Hindlimb muscle (tissue), 1 donor: ENCODE results near the gene CREB3. TPM values are rescaled to one million over a fixed set of nuclear protein-coding genes. Genes with fewer than 3 reads are reported as not detected.

Experiments used
- DNase-seq: peaks from one replicate; pipeline ENCODE4 v3.0.0-alpha.2; 2013
- polyA plus RNA-seq: library from polyadenylated mRNA; unstranded; fragments of 120-200 nt; gene quantifications from one replicate; pipeline ENCODE4 v1.2.1, GENCODE V29; 2013; ENCODE audit not compliant: insufficient read length

Gene CREB3
- polyA plus RNA-seq, 1 donor = 25.6 TPM

DNA sequence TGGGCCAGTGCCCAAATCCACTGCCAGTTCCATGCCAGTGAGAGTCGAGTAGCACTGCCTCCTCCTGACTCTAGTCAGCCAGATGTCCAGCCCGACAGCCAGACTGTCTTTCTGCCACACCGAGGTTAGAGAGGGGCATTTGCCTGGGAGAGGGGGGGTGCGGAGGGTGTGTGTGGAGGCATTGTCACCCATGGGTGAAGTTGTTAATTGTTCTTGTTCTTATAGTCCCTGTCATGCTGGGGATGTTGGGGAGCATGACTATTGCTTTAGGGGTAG, 17.7 kb downstream of the CREB3 start:
- no peak for DNase-seq

DNA sequence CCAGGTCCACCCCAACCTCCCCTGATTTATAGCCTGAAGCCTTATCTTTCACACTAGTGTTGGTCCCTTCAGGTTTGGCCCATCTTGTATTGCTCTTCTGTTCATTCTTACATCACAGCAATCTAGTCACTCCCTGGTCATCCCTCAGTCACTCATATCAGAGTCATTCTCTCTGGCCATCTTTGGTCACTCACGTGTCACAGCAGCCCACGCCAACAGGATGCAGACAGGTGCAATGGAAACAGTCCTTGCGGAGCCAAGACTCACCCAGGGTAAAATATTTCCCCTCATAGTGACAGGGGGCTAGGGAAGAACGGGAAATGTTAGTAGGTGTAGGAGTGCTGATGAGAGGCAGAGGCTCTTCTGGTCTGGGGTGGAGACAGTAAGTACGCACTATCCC, 21.0 kb downstream of the CREB3 start:
- DNase-seq = no peak

DNA sequence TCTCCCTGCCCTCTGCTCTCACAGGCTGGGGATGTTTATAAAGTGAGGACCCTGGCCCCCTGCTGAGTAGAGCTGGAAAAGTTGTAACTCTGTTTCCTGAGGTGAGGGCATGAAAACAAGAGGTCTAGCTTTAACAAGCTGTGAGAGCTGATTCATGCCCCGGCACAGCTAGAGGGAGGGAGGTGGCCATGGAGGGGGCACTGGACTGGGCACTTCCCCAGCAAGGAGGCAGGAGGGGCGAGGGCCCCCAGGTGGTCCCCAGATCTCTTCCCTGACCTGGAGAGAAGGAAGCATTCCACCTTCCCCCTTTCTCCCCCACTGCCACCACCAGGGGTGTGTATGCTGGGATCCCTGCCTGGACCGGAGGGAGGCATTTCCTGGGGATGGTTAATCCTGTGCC, 21.8 kb downstream of the CREB3 start, which contains the start of gene MSMP:
Gene MSMP, minus strand, starts transcription at position 13 of the 400 bp plus-strand sequence. CDS start 147 bp downstream, outside the sequence.
- DNase-seq = no peak

DNA sequence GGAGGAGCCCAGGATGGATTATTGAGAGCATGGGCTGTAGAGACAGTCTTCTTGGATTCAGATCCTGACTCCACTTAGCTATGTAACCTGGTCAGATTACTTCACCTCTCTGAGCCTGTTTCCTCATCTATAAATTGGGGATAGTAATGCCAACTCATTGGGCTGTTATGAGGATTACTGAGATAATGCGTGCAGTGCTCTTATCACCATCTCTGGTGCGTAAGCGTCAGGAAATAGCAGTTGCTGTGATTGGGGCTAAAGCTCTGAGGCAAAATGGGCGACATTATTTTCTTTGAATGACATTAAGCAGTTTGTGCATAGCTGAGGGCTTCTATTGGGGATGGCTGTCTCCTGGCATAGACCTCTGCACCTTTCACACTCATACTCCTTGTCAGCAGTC, 22.6 kb downstream of the CREB3 start:
- no peak for DNase-seq

DNA sequence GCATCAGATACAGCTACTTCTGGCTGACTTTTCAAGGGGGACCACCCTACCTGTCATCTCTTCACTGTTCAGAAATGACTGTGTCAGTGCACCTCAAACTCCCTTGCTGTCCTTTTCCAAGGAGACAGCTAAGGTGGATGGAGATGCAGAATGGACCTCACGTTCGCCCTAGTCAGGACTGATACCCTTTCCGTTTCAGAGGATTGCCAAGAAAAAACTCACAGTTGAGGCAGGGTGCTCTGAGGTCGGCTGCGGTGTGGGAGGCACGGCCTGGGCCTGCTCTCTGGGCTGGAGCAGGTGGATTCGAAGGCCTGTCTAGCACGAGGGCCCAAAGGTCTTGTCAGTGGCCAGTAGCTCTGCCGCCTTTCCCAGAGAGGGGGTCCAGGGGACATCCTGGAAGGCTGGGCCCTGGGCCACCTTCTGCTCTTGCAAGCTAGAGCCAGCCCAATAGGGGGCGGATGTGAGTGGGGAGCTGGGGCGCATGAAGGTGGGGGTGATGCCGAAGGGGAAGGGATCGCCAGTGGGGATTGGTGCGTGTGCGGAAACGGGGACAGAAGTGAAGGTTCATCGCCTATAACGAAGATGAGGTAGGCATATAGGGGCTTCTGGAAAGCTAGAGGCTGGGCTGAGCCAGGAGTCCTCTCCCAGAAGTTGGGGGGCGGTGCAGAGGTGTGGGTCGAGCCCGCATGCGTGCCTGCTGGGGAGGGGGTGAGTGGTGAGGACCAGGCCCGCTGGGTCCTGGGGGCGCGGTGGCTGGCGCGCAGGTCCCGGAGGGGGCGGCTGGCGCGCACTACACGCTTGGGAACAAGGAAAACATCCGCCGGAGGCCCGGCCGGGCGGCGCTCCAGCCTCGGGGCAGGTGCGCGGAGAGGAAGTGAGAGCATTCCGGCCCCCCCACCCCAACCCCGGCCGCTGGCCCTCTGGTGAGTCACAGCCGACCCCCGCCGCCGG, 24.1 kb downstream of the CREB3 start:
- peak; percentile 67 for DNase-seq

DNA sequence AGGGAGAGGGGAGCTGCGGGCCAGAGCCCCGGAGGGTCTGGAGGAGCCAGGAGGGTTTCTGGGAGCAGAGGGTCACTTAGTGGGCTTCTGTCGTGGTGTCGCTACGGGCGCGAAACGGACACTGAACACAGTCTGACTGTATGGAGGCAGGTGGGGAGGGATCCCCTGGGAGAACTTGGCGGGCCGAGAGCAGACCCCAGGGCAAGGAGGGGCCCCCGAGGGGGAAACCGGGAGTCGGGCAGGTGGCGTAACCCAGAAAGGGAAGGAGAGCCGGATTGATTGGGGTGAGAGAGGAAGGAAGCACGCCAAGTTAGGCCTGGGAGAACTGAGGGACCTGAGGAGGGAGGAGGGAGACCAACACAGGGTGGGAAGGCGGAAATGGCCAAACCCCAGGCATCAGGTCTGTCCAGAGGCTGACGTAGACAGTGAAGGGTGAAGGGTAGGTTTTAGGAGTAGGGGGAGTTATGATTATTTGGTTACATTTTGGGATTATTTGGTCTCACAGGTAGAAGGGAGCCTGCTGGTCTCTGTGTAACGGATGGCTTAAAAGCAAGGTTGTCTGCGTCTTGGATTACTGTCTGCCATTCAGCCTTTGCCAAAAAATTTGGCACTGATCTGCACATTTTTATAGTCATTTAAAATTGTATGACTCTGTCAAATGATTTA, 24.9 kb downstream of the CREB3 start:
- DNase-seq = no peak

DNA sequence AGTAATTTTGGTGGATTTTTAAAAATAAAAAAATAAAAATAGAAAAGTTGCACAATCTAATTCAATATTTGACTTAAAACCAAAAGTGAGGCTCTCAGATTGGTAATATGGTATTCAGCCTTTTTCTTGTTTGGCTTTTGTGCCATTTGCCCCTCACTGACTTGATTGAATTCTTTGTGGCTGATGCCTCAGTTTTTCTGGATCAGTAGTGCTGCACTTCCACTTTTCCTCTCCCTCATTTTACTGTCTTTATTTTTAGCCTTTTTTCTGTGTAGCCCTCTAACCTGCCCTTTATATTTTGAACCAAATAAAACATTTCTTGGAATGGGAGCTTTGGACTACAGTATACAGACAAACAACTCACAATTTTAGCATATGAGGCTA, 25.4 kb downstream of the CREB3 start:
- no peak for DNase-seq

DNA sequence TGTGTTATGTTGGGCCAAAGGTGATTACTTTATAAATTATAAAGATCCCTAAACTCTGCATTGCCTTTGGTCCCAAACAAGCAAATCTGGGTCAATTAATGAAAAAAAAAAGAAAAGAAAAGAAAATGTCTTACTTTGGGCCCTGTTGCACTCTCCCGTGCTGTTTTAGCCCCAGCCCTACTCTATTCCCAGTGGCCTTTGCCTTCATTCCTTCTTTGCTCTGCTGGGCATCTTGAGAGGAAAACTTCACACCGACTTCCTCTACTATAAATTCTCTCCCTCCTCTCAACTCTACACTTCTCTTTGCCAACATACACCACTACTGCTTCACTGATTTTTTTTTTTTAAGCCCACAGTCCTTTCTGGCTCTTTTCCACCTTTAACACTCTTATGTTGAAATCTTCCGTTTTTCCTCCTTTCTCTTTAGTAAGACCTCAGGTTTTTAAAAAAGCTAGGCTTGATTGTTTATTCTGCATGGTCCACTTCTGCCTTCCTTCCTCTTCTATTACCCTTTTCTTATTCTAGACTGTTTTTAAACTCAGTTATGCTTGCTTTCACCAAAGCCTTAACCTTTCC, 26.1 kb downstream of the CREB3 start:
- no peak for DNase-seq

DNA sequence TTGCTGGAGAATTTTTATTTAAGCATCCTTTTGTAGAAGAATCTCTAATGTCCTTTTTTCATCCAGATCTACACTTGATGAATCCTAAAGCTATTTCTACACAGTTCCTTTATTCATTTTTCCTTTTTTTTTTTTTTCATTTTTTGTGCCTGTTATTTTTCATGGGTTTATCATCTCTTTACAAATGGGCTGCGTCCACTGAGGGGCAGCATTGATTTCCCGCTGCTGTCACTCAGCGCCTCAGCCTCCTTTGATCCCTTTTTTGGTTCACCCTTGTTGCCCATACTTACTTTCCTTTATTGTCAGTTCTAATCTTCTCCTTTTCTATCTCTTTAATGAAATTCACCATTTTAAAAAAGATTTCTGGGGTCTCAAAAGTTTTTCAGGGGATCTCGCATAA, 27.3 kb downstream of the CREB3 start:
- DNase-seq = no peak

DNA sequence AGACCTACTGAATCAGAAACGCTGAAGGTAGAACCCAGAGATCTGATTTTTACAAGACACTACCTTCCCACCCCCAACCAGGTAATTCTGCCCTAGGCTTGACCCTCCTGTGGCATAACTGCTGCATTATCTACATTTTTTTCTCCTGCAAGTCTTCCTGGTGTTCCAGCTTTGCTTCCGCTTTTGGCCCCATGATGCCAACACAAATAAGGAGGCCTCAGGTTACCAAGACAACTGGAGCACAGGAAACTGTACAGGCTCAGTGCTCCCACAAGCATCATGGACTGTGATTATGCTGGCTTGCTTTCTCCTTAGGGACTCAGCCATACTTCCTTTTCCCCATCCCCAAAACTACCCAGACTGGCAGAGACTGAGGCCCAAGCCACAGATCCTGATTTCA, 28.2 kb downstream of the CREB3 start:
- no peak for DNase-seq

DNA sequence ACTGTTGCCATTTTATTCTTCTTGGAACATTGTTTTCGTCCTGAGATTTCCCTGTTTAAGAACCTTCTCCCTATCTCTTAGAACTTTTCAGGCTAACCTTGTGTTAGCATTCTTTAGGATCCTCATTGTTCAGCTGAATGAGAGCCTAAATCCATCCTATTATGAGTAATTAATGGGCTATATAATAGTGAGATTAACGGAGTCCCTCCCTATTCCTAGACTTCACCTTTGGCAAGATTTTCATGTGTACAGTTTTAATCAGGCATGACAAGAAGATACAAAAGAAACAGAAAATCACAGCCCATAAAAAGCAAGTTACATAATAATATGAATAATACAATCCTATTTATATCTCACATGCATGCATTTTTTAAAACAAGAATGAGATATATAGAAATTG, 30.7 kb downstream of the CREB3 start:
- DNase-seq = no peak

DNA sequence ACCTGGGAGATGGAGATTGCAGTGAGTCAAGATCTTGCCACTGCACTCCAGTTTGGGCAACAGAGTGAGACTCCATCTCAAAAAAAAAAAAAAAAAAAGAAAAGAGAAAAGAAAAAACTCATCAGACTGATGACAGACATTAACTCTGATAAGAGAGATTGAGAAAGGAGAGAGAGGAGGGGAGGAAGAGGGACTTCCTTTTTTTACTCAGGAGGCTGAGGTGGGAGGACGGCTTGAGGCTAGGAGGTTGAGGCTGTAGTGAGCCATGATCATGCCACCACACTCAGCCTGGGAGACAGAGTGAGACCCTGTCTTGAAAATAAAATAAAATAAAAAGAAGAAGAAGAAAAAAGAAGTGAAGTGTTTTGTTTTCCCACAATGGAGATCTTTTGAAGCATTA, 31.3 kb downstream of the CREB3 start:
- no peak for DNase-seq

DNA sequence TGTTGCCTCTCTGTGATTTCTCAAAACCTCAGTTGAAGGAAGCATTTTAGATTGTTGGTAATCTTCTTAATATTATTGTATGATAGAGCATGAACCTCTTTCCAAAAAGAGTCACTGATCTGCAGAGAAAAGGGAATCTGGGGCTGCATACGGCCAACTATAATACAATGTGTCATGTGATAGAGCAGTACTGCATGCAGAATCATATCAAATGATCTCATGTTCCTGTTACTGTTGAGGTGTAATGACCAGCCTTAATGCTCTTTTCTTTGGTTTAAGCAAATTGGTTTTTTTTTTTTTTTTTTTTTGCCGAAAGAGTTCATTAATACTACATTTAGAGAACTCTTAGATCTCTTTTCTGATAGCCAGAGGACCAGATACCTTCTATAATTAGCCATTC, 34.5 kb downstream of the CREB3 start:
- no peak for DNase-seq

DNA sequence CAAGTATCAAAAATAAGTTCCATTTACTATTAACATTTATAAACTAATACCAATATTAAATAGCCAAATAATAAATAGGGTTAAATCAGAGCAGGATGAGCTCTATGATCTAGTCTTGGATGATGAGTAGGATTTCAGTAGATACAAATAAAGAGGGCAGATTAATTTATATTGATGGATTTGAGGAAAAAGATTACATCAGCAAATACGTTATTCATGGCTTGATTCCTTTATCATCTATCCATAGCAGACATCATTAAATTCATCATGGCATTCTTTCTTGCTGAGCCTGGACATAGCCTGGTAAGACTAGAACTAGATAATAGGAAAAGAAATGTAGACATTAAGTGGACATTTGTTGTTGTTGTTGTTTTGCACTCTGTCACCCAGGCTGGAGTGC, 35.0 kb downstream of the CREB3 start:
- no peak for DNase-seq

DNA sequence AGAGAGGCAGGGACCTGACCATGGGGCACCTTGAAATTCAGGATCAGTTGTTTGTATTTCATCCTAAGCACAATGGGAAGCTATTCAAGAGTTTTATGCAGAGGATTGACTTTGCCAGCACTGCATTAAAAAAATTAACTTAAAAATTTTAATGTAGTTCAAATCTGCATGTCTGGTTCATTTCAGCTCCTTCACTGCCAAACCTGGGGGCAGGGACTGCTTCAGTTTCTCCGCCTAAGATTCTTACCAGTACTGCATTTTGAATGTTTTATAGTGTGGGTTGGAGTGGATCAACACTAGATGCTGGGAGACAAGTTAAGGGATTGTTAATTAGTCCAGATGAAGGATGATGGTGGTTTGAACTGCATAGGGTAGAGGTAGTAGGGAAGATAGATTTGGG, 37.3 kb downstream of the CREB3 start:
- DNase-seq = no peak

DNA sequence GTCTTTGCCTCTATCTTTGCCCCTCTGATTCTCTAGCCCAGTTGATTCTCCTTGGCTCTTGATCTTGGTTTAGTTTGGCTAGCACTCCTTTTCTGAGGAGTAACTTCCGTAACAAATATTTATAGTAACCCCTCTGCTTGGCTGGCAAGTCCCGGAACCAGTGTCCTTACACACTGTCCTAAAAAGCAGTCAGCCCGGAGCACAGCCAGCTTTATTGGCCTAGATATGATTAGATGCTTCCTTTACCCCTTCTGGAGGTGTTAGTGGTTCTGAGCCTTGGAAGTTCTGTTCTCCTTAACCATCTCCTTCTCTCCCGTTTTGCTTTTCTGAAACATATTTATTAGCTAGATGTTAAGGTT, 38.6 kb downstream of the CREB3 start:
- no peak for DNase-seq

DNA sequence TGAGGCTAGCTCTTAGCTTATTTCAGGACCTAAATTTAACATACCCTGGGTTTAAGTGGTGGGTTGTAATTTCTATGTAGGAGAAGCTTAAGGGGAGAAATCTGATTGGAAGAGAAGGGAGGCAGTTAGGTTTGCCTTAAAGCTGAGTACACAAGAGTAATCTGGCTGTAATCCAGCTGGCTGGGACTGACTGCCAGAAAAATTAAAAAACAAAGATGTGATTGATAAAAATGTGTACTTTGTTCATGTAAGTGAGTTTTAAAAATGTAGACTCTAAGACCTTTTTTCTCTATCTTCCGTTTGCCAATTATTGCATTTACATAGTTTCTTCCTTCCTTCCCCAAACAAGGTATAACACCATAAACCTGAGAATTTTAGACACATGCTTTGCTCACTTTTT, 39.1 kb downstream of the CREB3 start:
- no peak for DNase-seq

DNA sequence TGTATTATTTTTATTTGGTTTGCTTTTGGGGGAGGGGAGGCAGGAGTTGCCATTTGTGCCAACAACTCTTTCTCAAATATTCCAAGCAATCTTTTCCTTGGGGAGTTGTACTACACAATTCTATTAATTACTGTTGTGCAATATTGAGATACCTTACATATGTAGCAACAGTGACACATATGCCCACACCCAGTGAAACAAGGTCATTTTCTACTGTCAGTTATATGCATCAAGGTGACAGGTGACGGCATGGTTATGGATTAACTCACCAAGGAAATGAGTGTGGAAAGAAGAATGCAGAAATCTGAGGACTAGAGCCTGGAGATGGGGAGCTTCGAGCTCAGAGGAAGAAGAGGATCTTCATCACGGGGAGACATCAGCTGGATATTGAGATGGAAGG, 39.5 kb downstream of the CREB3 start:
- no peak for DNase-seq

DNA sequence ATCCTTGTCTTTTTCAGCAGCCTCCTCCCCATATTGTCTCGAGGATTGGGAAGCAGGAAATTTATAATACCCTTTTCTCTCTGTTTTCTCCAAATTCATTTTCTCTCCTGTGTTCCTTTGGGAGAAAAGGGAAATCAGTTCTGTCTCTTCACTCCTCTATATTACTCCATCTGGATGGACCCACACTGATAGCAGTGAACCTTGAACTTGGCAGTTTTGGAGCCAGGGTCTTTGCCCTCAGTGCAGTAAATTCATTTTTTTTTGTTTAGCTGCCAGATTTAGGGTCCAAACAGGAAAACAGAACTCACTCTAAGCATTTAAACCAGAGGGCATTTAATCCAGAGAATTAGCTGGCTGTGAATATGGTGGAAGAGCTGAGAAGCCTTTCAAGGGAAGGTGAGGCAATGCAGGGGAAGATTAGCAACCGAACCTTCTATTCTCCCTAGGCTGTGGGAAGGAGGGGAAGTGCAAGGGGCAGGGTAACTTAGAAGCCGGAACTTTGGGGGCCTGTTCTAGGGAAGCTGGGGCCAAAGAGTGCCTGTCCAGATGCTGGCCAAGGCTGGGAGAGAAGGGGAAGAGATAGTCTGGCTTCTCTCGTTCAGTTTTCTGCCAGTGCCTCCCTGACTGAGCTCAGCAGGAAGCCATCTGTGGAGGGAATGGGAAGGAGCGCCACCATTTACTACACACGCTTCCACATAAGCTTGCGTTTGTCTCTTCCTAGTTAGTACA, 42.6 kb downstream of the CREB3 start:
- no peak for DNase-seq

DNA sequence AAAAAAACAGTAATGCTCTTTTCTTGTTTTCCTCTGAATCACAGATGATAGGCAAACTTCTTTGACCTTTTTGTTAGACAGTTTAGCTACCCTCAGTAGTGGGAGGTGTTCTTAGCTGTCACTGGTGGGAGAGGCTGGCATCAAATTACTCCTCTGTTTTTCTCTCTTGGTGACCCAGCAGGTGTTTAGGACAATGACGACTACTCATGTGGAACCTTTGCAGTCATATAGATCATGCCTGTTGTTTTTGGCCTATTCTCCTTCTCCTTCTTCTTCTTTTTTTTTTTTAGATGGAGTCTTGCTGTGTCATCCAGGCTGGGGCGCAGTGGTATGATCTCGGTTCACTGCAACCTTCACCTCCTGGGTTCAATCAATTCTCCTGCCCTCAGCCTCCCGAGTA, 43.6 kb downstream of the CREB3 start:
- no peak for DNase-seq

DNA sequence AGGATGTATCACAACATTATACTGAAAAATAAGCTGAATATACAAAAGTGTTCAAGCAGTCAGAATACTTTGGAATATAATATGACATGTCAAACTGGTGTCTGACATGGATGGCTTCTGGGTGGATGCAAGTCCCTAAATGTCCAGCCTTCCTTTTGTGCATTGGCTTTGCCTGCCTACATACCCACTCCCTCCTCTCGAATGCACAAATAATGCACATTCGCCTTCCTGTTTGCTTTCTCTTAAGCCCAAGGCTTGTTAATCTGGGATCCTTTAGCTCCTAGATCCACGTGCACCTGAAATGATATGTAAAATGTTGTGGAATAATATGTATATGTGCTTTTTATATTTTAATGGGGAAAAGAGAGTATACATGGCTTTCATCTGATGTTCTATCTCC, 46.0 kb downstream of the CREB3 start:
- DNase-seq = no peak

DNA sequence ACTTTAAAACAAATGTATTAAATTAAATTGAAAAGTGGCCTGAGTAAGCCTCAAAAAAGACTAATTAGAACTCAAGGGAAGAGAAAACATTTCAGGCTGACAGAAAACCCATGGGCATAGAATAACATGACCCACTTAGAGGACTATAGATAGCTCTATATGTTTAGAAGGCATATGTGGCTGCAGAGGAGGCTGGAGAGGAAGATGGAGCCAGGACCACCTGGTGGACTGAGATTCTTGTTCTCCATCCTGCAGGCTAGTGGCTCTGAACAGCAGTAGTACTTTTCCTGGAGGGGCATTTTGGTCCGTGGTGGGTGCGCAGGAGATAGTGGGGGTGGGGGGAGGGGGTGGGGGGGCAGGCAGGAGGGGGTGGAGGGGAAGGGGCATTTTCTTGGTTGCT, 48.6 kb downstream of the CREB3 start:
- DNase-seq = no peak

DNA sequence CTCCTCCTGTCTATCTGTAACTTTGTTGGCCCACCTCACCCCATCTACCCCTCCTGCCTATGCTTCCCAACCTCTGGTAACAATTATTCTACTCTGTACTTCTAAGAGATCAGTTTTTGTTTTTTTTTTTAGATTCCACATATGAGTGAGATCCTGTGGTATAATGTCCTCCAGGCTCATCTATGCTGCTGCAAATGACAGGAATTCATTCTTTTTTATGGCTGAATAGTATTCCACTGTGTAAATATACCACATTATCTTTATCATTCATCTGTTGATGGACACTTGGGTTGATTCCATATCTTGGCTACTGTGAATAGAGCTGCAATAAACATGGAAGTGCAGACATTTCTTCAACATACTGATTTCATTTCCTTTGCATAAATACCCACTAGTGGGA, 51.0 kb downstream of the CREB3 start:
- DNase-seq = no peak
